ENCODE measurements around the gene ITPR1.

ITPR1 gene

DNA sequence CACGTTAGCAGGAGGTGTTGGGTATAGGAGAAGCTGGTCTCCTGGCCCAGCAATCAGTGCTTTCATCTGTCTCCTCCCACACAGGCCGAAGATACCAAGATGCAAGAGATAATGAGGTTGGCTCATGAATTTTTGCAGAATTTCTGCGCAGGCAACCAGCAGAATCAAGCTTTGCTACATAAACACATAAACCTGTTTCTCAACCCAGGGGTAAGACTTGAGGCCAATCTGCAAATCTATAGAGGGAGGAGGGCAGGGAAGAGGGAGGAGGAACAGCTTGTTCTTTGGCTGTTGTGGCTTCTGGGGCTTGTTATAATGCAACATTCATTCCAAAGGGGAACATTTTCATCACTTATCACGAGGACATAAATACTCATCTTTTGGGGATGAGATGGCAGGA lies 195.3 kb downstream of the ITPR1 start:
- no peak for DNase-seq

DNA sequence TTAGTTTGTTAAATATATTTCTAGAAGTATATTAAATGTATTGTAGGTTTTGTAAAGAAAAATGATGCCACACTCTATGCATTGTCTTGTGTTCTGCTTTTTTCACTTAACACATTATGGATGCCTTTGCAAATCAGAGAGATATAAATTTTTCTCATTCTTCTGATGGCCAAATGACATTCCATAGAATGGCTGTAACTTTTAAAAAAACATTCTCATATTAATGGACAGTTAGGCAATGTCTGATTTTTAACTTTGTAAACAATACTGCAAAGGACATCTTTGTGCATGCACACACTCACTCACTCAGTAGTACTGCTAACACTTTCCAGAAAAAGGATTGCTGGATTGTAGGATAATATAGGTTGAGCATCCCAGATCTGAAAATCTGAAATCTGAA lies 195.9 kb downstream of the ITPR1 start:
- no peak for DNase-seq

DNA sequence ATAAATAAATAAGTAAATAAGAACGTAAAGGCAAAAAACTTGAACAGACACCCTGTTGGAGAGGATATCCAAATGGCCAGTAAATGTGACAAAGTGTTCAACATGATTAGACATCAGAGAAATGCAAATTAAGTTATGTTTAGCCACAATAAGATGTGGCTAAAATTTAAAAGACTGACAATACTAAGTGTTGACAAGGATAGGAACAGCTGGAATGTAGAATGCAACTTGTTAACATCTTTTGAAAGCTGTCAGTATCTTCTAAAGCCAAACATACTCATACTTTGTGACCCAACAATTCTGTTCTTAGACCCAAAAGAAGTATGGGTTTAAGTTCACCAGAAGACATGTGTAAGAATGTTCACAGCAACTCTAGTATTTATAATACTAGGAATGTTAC lies 197.1 kb downstream of the ITPR1 start:
- DNase-seq: no peak

DNA sequence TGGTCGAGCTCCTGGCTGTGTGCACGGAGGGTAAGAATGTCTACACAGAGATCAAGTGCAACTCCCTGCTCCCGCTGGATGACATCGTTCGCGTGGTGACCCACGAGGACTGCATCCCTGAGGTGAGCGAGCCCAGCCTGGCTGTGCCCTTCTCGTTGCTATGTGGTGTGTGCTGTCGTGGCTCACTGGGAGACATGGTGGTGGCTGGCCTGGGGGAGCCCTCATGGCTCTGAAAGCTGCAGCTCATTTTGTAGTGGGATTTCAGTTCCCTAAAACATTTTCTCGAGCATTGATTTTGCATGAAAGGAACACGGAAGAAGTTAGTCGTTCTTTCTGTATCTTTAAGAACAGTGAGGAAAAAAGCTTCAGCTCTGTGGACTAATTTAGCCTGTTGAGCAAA lies 200.5 kb downstream of the ITPR1 start:
- DNase-seq: no peak

DNA sequence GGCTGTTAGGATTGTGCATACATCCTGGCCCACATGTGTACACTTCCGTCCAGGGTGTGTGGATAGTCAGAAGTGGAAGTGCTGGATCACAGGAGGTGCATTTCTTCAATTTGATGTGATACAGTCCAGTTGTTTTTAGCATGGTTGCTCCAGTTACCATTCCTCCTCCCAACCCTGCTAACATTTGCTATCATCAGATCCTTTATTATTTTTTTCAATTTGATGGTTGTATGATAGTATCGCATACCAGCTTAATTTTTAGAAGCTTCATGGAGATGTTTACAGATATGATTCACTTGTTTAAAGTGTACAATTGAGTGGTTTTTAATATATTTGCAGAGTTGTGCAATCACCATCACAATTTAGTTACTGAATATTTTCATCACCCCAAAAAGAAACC lies 202.7 kb downstream of the ITPR1 start:
- no peak for DNase-seq

DNA sequence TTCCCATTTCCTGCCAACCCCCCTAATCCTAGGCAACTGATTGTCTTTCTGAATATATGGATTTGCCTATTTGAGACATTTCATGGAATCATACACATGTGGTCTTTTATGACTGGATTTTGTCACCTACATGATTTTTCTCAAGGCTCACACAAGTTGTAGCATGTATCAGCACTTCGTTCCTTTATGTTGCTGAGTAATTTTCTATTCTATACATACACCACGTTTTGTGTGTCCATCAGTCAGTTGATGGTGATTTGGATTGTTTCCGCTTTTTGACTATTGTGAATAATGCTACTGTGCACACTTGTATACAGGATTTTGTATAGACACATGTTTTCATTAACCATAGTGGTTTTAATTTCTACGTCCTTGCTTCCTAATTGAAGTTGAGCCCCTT lies 203.1 kb downstream of the ITPR1 start:
- DNase-seq: no peak

DNA sequence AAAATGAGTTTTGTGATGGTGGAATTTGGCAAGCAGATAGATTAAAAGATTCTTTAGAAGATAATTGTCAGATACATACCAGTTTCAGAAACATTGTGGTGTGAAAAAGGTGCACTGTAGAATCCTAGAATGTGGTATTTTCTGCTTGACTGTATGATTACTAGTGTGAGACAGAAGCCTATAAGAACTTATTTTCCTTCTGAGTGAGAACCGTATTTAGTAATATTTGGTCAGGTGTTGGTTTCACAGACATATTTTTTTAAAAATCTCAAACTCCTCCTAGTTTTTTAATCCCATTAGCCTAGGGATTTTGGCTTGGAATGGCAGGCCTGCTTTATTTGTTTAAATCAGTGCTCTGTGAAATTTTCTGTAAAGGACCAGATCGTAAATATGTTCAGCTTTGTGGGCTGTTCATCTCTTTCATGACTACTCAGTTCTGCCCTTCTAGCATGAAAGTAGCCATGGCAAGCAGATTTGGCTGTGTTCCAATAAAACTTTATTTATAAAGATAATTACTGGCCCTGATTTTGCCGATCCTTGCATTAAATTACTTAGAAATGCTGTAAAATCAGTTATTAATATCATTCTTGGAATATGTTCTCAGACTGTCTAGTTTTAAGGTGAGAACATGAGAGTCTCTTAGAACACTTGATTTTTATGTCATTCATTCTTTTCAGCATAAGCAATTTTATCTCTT lies 205.1 kb downstream of the ITPR1 start:
- DNase-seq: no peak

DNA sequence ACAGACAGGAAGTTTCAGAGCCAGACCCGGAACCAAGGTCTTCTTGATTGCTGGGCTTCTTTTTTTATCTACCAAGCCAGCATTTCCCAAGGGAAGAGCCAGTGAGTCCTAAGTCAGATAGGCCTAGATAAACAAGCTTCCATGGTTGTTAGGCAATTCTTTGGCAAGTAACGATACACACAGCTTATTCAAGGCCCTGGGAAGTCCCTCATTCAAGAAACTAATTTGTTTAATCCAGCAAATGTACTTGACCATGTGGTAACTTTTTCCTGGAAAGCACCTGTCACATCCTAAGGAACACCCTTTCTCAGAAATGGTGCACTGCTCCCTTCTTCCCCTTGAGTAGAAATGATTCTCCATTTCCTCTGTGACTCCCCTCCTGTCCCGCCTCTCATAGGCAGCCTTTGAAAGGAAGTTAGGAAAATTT lies 209.9 kb downstream of the ITPR1 start:
- DNase-seq: no peak

DNA sequence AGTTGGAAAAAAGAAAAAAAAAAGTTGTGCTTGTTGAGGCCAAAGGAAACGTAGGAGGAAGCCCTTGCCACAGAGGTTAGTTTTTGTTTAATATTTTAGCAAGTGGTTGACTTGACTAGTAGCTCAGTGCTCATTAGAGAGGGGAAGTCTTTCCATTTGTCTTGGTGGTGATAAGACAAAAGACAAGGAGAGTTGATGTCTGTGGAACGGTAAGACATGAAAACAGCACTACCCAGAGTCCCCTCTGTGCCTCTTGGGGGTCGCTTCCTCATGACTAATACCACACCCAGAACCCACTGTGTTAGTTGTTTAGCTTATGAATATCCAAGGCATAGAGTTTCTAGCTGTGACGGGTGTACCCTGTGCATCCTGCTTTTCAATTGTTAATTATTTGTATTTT lies 211.4 kb downstream of the ITPR1 start:
- no peak for DNase-seq

DNA sequence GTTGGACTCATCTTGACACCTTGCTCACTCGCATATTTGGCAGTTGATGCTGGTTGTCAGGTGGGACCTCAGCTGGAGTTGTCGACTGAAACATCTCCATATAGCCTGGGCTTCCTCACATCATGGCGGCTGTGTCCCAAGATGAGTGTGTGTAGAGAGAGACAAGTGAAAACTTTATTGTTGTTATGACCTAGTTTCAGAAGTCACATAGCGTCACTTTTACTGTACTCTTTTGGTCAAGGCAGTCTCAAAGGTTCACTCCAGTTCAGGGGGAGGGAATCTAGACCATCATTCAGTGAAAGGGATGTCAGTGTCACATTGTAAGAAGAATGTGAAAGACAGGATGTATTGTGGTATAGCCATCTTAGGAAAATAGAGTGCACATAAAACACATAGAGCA lies 214.2 kb downstream of the ITPR1 start:
- no peak for DNase-seq

DNA sequence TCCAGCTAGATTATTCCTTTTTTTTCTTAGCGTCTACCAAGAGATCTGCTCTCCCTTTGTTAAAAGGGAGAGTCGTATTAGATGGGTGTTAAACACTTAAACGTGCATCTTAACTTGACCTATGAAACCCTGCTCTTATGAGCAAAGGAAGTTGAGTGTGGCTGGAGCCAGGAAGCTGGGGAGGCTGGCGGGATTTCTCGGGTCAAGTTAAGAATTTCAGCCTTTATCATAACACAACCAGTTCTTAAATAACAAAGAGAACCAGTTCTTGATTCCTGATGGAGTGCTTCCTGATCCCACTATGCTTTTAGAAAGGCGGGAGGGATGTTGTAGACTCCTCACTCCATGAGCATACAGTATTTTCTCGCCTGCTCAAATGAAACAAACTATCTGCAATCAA lies 215.1 kb downstream of the ITPR1 start:
- no peak for DNase-seq

DNA sequence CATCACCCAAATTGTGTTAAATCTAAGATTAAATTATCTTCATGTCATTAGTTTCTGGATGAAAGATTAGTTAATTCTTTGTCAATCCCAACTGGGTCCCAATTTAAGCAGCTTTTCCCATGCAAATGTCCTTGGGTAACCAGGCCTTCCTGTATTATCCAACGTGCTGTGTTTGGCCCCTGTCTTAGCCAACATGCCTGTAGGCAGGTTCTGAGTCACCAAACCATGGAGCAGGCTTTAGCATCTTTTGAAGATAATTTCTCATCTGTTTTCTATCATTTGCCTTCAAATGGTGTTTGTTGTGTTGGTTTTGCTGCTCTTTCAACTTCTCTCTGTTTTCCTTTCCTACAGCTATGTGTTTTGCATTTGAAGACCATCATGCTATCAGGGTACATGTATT lies 216.2 kb downstream of the ITPR1 start:
- no peak for DNase-seq

DNA sequence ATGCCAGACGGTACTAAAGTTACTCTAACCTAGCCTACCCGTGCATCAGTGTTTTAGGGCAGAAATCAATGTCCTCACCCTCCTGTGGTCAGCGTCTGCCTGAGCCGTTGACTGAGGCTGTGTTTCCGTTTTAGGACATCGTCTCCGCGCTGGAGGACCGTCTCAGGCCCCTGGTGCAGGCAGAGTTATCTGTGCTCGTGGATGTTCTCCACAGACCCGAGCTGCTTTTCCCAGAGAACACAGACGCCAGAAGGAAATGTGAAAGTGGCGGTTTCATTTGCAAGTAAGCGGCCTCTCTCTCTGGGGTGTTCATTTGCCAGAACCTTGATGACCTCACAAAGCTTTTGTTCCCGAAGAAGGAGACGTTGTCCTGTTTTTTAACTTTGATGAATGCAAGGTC lies 217.0 kb downstream of the ITPR1 start:
- DNase-seq: no peak

DNA sequence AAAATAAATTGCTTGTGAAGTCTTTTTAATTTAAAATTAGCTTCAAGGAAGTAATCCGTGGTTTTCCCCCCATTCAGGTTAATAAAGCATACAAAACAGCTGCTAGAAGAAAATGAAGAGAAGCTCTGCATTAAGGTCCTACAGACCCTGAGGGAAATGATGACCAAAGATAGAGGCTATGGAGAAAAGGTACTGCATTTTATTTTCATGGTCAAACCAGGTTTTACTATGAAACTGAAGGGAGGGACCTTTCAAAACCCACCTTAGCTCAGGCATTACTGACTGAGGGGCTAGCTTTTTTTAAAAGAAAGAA lies 218.5 kb downstream of the ITPR1 start:
- DNase-seq: no peak

DNA sequence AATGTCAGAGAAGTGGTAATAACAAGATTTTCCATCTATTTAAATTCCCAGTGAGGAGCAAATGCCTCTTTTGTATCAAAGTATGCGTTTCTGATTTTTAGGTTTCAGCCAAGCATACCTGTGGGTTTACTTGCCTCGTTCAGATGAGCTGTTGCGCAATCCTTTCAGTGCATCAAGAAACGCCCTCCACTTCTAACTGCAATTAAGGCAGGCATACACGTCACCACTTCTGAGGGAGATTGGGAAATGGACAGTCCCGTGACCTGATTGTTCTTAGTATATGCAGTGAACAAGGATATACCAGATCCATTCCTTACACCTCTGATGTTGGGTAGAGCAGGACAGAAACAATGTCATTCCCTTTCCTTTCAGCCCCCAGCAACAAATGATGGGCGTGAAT lies 219.0 kb downstream of the ITPR1 start:
- DNase-seq: no peak

DNA sequence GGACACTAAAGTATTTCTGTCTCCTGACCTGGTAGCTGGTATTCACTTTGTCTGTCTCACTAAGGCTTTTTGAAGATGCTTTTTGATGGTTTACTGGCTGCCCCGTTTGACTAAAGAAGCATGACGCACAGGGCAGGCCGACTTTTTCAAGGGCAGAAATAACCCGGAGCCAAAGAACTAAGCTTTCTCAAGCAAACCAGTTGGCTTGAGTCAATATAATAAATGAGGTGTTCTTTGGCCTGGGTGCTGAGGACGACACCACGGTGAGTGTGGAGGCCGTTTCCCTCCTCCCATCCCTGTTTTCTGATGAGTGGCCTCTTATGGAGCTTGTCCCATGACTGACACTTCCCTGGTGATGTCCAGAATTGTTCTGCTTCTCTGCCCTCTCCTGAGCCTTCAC lies 220.9 kb downstream of the ITPR1 start:
- DNase-seq: no peak

DNA sequence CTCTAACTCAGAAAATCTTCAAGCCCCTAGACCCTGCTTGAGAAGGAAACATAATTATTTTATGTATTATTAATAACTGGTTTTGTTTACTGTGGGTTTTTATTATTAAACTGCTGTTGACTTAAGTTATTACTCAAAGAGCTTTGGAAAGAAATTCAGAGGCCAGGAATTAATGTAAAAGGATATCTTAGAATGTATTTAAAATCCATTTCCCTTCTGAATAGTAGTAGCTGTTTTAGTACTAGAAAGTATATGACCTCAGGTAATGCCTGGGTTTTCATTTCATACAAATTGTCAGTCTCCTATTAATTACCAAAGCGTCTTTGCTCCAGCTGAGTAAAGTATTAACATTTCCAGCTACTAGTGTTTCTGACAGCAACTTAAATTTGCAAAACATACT lies 223.1 kb downstream of the ITPR1 start:
- no peak for DNase-seq

DNA sequence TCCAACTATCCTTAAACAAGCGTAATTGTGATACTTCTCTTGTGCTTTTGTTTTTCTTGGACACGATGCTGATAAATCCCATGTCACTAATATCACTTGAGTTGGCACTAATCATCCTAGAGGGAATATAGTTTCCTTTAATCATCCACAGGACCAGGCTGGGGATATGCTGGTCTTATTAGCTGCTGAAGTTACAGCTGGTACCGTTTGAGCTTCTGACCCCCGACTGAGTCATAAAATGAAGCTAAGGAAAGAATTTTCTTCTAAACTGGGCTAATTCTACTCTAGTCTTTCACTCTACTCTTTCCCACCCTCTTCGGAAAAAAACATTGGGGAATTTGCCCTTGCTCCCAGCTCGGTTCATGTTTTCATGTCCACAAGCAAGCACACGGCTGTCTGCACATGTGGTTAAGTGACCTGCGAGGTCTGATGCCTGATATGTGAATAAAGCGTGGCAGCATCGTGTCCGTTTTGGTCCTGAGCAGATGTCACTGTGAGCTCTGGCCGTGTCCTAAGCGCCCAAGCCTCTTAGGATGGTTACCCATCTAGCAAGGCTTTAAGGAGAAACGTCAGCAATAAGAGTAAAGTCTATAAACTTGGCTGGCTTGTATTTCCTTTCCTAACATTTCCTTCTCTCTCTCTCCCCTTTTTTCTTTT lies 223.7 kb downstream of the ITPR1 start:
- DNase-seq: no peak

DNA sequence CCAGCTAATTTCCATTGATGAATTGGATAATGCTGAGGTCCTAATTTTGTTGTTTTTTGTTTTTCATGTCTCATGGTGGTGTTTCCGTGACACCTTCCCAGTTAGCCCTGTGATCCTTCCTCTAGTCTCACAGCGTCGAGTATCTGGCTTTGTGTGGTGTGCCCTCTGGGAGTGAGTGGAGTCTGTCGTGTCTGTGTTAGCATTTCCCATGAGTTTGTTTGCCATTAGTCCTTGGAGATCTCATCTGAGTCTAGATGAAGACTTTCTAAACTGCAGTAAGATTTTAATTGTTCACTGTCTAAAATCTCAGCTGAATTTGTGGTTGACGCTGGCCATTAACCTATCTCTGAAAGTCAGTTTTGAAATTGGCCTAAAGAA lies 224.2 kb downstream of the ITPR1 start:
- no peak for DNase-seq

DNA sequence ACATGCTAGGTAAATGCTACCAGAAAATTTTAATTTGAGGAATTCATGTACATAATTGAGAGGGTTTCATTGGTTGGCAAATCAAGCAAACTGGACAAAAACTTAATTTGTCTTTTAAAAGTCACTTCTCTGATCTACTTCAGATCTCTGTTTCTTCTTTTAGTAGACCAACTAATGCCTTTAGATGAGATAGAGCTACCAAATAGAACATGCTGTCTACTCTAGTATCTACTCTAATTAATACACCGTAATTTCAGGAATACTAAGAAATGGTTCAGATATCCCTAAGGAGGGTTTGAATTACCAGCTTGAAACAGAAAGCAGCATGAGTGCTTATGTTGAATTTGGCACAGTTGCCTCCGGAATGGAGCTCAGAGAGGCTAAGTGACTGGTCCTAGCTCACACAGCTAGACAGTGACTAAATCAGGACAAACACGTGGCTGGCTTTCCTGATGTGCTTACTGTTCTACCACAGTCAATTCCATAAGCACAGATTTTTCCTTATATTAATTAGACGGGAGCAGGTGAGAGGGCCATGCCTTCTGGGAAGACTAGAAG lies 225.1 kb downstream of the ITPR1 start:
- DNase-seq: no peak

DNA sequence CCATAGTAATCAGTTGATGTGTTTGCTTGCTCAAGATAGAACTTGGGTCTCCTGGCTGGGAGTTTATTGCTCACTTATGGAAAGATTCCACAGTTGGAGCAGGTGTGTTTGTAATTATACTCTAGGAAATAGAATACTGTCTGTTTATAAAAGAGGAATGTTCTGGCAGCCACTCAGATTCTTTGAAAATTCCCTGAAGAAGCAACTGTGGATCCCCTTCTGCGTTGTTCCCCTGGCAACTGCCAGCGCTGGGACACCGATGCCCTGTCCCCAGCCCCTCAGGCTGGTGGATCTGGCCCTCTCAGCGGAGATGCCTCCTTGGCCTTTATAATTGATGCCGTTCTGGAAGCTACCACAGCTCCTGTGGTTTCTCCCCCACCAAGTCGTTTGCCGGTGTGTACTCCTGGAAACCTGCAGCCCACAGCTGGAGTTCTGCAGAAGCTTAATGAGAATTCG lies 225.9 kb downstream of the ITPR1 start:
- DNase-seq: no peak

DNA sequence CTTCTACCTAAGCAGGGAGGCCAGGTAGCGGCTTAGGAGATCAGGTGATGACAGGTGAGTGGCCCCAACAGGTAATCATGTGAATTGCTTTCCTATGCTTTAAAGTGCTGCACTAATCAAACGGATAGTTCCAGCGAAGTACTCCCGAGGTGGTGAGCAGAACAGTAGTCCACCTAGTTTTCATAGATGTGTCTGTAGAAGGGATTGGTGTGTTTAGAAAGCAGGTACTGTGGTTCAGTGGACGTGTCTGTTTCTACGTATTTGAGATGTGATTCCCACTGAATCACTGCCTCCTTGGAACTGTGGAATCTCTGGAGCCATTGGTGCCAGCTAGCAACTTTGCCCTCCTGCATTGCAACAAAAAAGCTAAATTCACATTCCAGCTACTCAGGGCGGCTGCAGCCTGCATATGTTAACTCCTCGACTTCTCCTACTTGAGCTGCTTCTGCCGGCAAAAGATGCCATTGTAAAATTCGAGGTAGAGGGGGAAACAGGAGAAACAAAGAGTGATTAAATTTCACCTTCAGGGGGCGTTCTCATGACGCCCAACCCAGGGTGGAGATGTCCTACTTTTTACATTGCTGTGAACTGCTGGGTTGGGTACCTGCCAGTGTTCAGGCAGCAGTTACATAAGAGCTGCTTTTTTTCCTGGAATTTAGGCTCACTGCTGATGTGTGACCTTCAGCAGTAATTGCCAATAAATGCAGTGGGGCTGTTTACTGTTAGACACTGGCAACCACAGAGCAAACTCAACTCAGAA lies 227.3 kb downstream of the ITPR1 start:
- no peak for DNase-seq

DNA sequence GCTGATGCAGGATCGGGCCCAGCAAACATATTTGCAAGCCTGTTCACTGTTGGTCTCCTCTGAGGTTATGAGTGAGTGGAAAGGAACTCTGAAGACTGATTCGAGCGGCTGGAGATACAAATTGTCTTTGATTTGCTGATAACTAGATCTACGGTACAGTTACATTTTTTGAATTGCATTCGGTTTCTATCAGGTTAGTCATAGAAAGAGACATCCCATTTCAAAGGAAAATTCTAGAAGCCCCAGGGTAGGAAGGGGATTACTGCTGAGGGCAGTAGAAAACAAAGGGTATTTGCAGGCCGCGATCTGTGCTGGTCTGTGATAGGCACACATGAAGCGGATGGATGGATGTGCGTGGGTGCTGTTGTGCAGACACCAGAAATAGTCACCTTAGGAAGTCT lies 228.4 kb downstream of the ITPR1 start:
- no peak for DNase-seq

DNA sequence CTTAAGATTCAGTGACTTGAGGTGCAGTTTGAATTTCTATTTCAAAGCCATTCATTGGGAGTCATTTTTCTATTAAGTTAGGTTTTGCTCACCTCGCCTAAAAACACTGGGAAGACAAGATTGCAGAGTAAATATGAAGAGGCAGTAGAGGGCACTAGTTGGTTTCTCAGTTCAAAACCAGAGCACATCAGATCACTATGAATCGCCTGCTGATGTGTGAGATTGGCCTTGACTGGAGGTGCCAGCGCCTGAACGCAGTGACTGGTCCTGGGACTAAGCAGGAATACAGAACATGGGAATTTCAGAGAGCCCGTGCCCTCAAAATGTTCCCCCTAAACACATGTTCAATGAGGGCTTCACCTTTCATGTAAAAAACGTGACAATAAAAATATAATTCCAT lies 229.0 kb downstream of the ITPR1 start:
- DNase-seq: no peak
